HepG2 (cell line): Measurements from ENCODE around the gene UBXN2A.

Experiments
- JUND ChIP-seq: sonication (generic); formaldehyde crosslinking; IDR thresholded peaks from 2 replicates; pipeline ENCODE4 v1.8.0; 2022; ENCODE audit warnings: mild to moderate bottlenecking, missing genetic modification reagents
- MXD1 ChIP-seq: sonication (generic); formaldehyde crosslinking; IDR thresholded peaks from 2 replicates; pipeline ENCODE4 v1.4.0; 2020; ENCODE audit warnings: mild to moderate bottlenecking, missing genetic modification reagents
- POLR2AphosphoS5 ChIP-seq: IDR thresholded peaks from 2 replicates; pipeline ENCODE4 v1.6.1; 2012; ENCODE audit warnings: low read depth, low read length
- TCF7 ChIP-seq: sonication (generic); IDR thresholded peaks from 2 replicates; pipeline ENCODE4 v1.6.1; 2016; ENCODE audit warnings: antibody characterized with exemption, low read depth
- ZBTB7A ChIP-seq: sonication (generic); formaldehyde crosslinking; IDR thresholded peaks from 2 replicates; pipeline ENCODE4 v1.8.0; 2022; ENCODE audit warnings: mild to moderate bottlenecking, missing genetic modification reagents
- ZNF224 ChIP-seq: sonication (generic); formaldehyde crosslinking; IDR thresholded peaks from 2 replicates; pipeline ENCODE4 v1.5.0; 2020; ENCODE audit warnings: mild to moderate bottlenecking, missing genetic modification reagents
- ZNF274 ChIP-seq: sonication (generic); formaldehyde crosslinking; IDR thresholded peaks from 2 replicates; pipeline ENCODE4 v1.5.1; 2020; ENCODE audit warnings: mild to moderate bottlenecking, missing genetic modification reagents
- ZNF451 ChIP-seq: sonication (generic); formaldehyde crosslinking; IDR thresholded peaks from 2 replicates; pipeline ENCODE4 v1.5.0; 2020; ENCODE audit warnings: mild to moderate bottlenecking, missing genetic modification reagents
- TF ChIP-seq, protein P1 (sequence below), 2 experiments: sonication (generic) in 1 of 2; formaldehyde crosslinking in 1 of 2; IDR thresholded peaks; 2 replicates each; pipeline versions ENCODE4 v1.6.1 to v1.9.0; 2014 to 2022; ENCODE audit warnings: antibody characterized with exemption in 1 of 2, borderline replicate concordance in 1 of 2, inconsistent platforms in 1 of 2, low read depth in 1 of 2, missing genetic modification reagents in 1 of 2
- TF ChIP-seq, protein P2 (sequence below): sonication (generic); formaldehyde crosslinking; IDR thresholded peaks from 2 replicates; pipeline ENCODE4 v1.5.0; 2020; ENCODE audit warnings: mild to moderate bottlenecking, missing genetic modification reagents, moderate library complexity
- TF ChIP-seq, protein P3 (sequence below): IDR thresholded peaks from 2 replicates; pipeline ENCODE4 v1.6.1; 2012; ENCODE audit warnings: inconsistent platforms
- TF ChIP-seq, protein P4 (sequence below): sonication (generic); formaldehyde crosslinking; IDR thresholded peaks from 2 replicates; pipeline ENCODE4 v1.4.0; 2020; ENCODE audit warnings: mild to moderate bottlenecking, missing genetic modification reagents

DNA sequence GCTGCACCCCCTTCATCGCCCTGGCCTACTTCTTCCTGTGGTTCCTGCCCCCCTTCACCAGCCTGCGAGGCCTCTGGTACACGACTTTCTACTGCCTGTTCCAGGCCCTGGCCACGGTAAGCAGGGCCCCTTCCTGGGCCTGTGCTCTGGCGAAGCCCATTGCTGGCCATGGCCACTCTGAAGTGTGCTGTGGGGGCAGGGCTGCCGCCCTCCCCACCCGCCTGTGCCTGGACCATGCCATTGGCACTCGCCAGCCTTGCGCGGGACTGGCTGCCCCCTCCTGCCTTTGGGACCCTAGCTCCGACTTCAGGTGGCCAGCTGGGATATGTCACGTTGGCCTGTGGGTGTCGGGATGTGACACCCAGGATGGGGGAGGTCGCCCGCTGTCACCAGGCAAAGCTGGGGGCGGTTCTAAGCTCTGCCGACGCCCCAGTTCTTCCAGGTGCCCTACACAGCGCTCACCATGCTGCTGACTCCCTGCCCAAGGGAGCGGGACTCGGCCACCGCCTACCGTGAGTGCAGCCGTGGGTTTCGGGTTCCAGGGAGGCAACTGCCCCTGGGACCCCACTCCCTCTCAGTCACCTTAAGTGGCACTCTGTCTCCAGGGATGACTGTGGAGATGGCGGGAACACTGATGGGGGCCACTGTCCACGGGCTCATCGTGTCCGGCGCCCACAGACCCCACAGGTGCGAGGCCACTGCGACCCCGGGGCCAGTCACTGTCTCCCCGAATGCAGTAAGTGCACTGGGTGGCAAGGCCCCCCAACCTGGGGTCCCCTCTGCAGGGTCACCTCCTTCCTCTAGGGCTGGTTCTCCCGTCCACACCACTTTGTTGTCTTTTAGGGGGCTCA is 76.8 kb downstream of the UBXN2A start:
- TF ChIP-seq, protein P1, sequence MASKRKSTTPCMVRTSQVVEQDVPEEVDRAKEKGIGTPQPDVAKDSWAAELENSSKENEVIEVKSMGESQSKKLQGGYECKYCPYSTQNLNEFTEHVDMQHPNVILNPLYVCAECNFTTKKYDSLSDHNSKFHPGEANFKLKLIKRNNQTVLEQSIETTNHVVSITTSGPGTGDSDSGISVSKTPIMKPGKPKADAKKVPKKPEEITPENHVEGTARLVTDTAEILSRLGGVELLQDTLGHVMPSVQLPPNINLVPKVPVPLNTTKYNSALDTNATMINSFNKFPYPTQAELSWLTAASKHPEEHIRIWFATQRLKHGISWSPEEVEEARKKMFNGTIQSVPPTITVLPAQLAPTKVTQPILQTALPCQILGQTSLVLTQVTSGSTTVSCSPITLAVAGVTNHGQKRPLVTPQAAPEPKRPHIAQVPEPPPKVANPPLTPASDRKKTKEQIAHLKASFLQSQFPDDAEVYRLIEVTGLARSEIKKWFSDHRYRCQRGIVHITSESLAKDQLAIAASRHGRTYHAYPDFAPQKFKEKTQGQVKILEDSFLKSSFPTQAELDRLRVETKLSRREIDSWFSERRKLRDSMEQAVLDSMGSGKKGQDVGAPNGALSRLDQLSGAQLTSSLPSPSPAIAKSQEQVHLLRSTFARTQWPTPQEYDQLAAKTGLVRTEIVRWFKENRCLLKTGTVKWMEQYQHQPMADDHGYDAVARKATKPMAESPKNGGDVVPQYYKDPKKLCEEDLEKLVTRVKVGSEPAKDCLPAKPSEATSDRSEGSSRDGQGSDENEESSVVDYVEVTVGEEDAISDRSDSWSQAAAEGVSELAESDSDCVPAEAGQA (IDR thresholded peaks at IDR 0.05; ENCODE audit: low read depth), result no peak
- TF ChIP-seq, protein P1 (CRISPR knock-in tag; IDR thresholded peaks at IDR 0.05; ENCODE audit: borderline replicate concordance), result no peak
- TF ChIP-seq, protein P2, sequence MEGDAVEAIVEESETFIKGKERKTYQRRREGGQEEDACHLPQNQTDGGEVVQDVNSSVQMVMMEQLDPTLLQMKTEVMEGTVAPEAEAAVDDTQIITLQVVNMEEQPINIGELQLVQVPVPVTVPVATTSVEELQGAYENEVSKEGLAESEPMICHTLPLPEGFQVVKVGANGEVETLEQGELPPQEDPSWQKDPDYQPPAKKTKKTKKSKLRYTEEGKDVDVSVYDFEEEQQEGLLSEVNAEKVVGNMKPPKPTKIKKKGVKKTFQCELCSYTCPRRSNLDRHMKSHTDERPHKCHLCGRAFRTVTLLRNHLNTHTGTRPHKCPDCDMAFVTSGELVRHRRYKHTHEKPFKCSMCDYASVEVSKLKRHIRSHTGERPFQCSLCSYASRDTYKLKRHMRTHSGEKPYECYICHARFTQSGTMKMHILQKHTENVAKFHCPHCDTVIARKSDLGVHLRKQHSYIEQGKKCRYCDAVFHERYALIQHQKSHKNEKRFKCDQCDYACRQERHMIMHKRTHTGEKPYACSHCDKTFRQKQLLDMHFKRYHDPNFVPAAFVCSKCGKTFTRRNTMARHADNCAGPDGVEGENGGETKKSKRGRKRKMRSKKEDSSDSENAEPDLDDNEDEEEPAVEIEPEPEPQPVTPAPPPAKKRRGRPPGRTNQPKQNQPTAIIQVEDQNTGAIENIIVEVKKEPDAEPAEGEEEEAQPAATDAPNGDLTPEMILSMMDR (CRISPR knock-in tag), result no peak
- TF ChIP-seq POLR2AphosphoS5 (no peak), ZNF274 (CRISPR knock-in tag) (no peak), ZNF451 (no peak), ZBTB7A (CRISPR knock-in tag) (no peak; the same call in 1 of the 2 replicates), TCF7 (no peak), JUND (CRISPR knock-in tag) (no peak), MXD1 (CRISPR knock-in tag) (no peak), ZNF224 (no peak)
- TF ChIP-seq, protein P3, sequence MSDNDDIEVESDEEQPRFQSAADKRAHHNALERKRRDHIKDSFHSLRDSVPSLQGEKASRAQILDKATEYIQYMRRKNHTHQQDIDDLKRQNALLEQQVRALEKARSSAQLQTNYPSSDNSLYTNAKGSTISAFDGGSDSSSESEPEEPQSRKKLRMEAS, result no peak
- TF ChIP-seq, protein P4, sequence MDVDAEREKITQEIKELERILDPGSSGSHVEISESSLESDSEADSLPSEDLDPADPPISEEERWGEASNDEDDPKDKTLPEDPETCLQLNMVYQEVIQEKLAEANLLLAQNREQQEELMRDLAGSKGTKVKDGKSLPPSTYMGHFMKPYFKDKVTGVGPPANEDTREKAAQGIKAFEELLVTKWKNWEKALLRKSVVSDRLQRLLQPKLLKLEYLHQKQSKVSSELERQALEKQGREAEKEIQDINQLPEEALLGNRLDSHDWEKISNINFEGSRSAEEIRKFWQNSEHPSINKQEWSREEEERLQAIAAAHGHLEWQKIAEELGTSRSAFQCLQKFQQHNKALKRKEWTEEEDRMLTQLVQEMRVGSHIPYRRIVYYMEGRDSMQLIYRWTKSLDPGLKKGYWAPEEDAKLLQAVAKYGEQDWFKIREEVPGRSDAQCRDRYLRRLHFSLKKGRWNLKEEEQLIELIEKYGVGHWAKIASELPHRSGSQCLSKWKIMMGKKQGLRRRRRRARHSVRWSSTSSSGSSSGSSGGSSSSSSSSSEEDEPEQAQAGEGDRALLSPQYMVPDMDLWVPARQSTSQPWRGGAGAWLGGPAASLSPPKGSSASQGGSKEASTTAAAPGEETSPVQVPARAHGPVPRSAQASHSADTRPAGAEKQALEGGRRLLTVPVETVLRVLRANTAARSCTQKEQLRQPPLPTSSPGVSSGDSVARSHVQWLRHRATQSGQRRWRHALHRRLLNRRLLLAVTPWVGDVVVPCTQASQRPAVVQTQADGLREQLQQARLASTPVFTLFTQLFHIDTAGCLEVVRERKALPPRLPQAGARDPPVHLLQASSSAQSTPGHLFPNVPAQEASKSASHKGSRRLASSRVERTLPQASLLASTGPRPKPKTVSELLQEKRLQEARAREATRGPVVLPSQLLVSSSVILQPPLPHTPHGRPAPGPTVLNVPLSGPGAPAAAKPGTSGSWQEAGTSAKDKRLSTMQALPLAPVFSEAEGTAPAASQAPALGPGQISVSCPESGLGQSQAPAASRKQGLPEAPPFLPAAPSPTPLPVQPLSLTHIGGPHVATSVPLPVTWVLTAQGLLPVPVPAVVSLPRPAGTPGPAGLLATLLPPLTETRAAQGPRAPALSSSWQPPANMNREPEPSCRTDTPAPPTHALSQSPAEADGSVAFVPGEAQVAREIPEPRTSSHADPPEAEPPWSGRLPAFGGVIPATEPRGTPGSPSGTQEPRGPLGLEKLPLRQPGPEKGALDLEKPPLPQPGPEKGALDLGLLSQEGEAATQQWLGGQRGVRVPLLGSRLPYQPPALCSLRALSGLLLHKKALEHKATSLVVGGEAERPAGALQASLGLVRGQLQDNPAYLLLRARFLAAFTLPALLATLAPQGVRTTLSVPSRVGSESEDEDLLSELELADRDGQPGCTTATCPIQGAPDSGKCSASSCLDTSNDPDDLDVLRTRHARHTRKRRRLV (CRISPR knock-in tag), result no peak
